HG03135 (cell line): ENCODE results near the gene HLA-DQA1.
A peak's percentile ranks its signal among the peaks of the same experiment; 100 is the strongest.
"Not testable (repeated sequence)": the region's sequence is repeated elsewhere in the genome, so short reads cannot be mapped to it uniquely, and the experiment has no call there.

Source experiments
- ATAC-seq: cut with Tn5 transposase; IDR thresholded peaks from one replicate; pipeline ENCODE4 v1.9.1; 2021; ENCODE audit warnings: mild to moderate bottlenecking, moderate library complexity; ENCODE audit not compliant: unreplicated experiment

HLA-DQA1 gene

GRCh38 chr6:32657819-32658218 lies 20.6 kb downstream of the HLA-DQA1 start:
- not testable (repeated sequence) for ATAC-seq

- no peak for ATAC-seq
These were observed 21.2 kb downstream of the HLA-DQA1 start for GRCh38 chr6:32658268-32658897.

GRCh38 chr6:32659856-32660595 lies 22.8 kb downstream of the HLA-DQA1 start:
- no peak for ATAC-seq

- ATAC-seq, result no peak
These were observed 24.9 kb downstream of the HLA-DQA1 start for GRCh38 chr6:32662099-32662498.

GRCh38 chr6:32662836-32663235 lies 25.6 kb downstream of the HLA-DQA1 start:
- ATAC-seq, result no peak

- no peak for ATAC-seq
These were observed 27.1 kb downstream of the HLA-DQA1 start for GRCh38 chr6:32664354-32664753.

GRCh38 chr6:32664827-32665362 lies 27.7 kb downstream of the HLA-DQA1 start:
- ATAC-seq, result no peak

- no peak for ATAC-seq
These were observed 28.5 kb downstream of the HLA-DQA1 start for GRCh38 chr6:32665661-32666060.

GRCh38 chr6:32666420-32667300 lies 29.5 kb downstream of the HLA-DQA1 start, which contains the start of gene HLA-DQB1:
HLA-DQB1 (minus strand) TSS chr6:32666657; CDS start chr6:32666607, 50 bp downstream.
- peak; percentile 65 for ATAC-seq

- peak; percentile 75 for ATAC-seq
These were observed 31.1 kb downstream of the HLA-DQA1 start for GRCh38 chr6:32668226-32668747.

- ATAC-seq, result no peak
These were observed 32.0 kb downstream of the HLA-DQA1 start for GRCh38 chr6:32669240-32669639.

GRCh38 chr6:32669893-32670292 lies 32.7 kb downstream of the HLA-DQA1 start:
- no peak for ATAC-seq

- ATAC-seq, result not testable (repeated sequence)
These were observed 34.7 kb downstream of the HLA-DQA1 start for GRCh38 chr6:32671908-32672307.

- ATAC-seq, result not testable (repeated sequence)
These were observed 36.9 kb downstream of the HLA-DQA1 start for GRCh38 chr6:32674123-32674522.

GRCh38 chr6:32679492-32679891 lies 42.3 kb downstream of the HLA-DQA1 start:
- ATAC-seq, result no peak

- no peak for ATAC-seq
These were observed 42.8 kb downstream of the HLA-DQA1 start for GRCh38 chr6:32680055-32680454.

GRCh38 chr6:32684246-32684645 lies 47.0 kb downstream of the HLA-DQA1 start:
- ATAC-seq, result no peak

- ATAC-seq, result peak; percentile 75
These were observed 48.4 kb downstream of the HLA-DQA1 start for GRCh38 chr6:32685603-32686002.

GRCh38 chr6:32689531-32690501 lies 52.6 kb downstream of the HLA-DQA1 start:
- peak; percentile 45 for ATAC-seq

- ATAC-seq, result no peak
These were observed 54.8 kb downstream of the HLA-DQA1 start for GRCh38 chr6:32692019-32692418.
